ENCODE measurements around the gene LYRM1.

GRCh38 chr16:20889625-20890275 is 10.8 kb upstream of the LYRM1 start:
- TF ChIP-seq SRF (IDR thresholded peaks at IDR 0.05; ENCODE audit: low read depth, low read length), result no peak
- TF ChIP-seq NRF1 (IDR thresholded peaks at IDR 0.05; ENCODE audit: low read depth, low read length), result no peak
- no peak for TF ChIP-seq CTCF (IDR thresholded peaks at IDR 0.05; ENCODE audit: control extremely low read depth in 1 of 3, insufficient read depth in 1 of 3, low read depth in 1 of 3, low read length in 3 of 3)
